UCSD-AML1 (cell line): ENCODE results near the gene PSEN1.

Source experiments
- DNase-seq: peaks from one replicate; lab custom pipeline; 2025; ENCODE audit not compliant: unreplicated experiment; lab: John Stamatoyannopoulos, UW

PSEN1 gene

GRCh38 chr14:73136387-73137225, at the start of gene PSEN1:
PSEN1 (plus strand) TSS chr14:73136507; CDS start chr14:73148020, 11,513 bp downstream.
- peak; percentile 95 for DNase-seq

- DNase-seq = no peak
These were observed 45.3 kb upstream of the PSEN1 start for GRCh38 chr14:73091044-73091443.

GRCh38 chr14:73097421-73097820, 38.9 kb upstream of the PSEN1 start:
- no peak for DNase-seq

- DNase-seq = no peak
These were observed 36.0 kb upstream of the PSEN1 start for GRCh38 chr14:73100334-73100733.

GRCh38 chr14:73102806-73103497, 33.4 kb upstream of the PSEN1 start:
- DNase-seq = no peak

- DNase-seq = no peak
These were observed 31.3 kb upstream of the PSEN1 start for GRCh38 chr14:73105050-73105449.

GRCh38 chr14:73105727-73106126, 30.6 kb upstream of the PSEN1 start:
- DNase-seq = no peak

GRCh38 chr14:73116079-73116665, 20.1 kb upstream of the PSEN1 start:
- DNase-seq = no peak

- no peak for DNase-seq
These were observed 12.0 kb upstream of the PSEN1 start for GRCh38 chr14:73124180-73124894.

GRCh38 chr14:73125169-73125588, 11.1 kb upstream of the PSEN1 start:
- DNase-seq = no peak

- DNase-seq = no peak
These were observed 10.6 kb upstream of the PSEN1 start for GRCh38 chr14:73125746-73126145.

- no peak for DNase-seq
These were observed 2.5 kb upstream of the PSEN1 start for GRCh38 chr14:73133795-73134194.

GRCh38 chr14:73136085-73136386, 271 bp upstream of the PSEN1 start:
- no peak for DNase-seq

GRCh38 chr14:73140811-73141323, 4.6 kb downstream of the PSEN1 start:
- DNase-seq = no peak

- DNase-seq = no peak
These were observed 5.9 kb downstream of the PSEN1 start for GRCh38 chr14:73142216-73142615.

GRCh38 chr14:73143003-73143402, 6.7 kb downstream of the PSEN1 start:
- no peak for DNase-seq

GRCh38 chr14:73143617-73144016, 7.3 kb downstream of the PSEN1 start:
- DNase-seq = no peak

- no peak for DNase-seq
These were observed 9.1 kb downstream of the PSEN1 start for GRCh38 chr14:73145371-73145770.

GRCh38 chr14:73146111-73146510, 9.8 kb downstream of the PSEN1 start:
- DNase-seq = no peak

GRCh38 chr14:73149753-73150152, 13.4 kb downstream of the PSEN1 start:
- DNase-seq = no peak

GRCh38 chr14:73153272-73153671, 17.0 kb downstream of the PSEN1 start:
- no peak for DNase-seq
